NT2/D1 (cell line): ENCODE results near the gene CD47.

Source experiments
- DNase-seq: peaks from one replicate; pipeline ENCODE4 v3.0.0-alpha.2; 2011; ENCODE audit warnings: low read depth, low spot score
- H3K27me3 ChIP-seq: 2 replicates; pipeline ENCODE4 v1.6.0; 2011; ENCODE audit warnings: mild to moderate bottlenecking; ENCODE audit not compliant: insufficient read length, insufficient read depth
- H3K36me3 ChIP-seq: 2 replicates; pipeline ENCODE4 v1.6.1; 2011; ENCODE audit warnings: mild to moderate bottlenecking, low read length, mixed read lengths; ENCODE audit not compliant: insufficient read depth, insufficient read length
- H3K4me1 ChIP-seq: 2 replicates; pipeline ENCODE4 v1.5.1; 2011; ENCODE audit not compliant: insufficient read depth, insufficient read length
- H3K4me3 ChIP-seq: 2 replicates; pipeline ENCODE4 v1.5.1; 2011; ENCODE audit warnings: low read depth; ENCODE audit not compliant: insufficient read length
- H3K9ac ChIP-seq: 2 replicates; pipeline ENCODE4 v1.6.0; 2011; ENCODE audit warnings: low read depth; ENCODE audit not compliant: insufficient read length
- H3K9me3 ChIP-seq: 2 replicates; pipeline ENCODE4 v1.5.1; 2011; ENCODE audit warnings: mild to moderate bottlenecking, low read length; ENCODE audit not compliant: insufficient read depth
- SUZ12 ChIP-seq: IDR thresholded peaks from 2 replicates; pipeline ENCODE4 v1.6.1; 2011; ENCODE audit not compliant: insufficient read length, insufficient read depth; ENCODE audit errors: extremely low read depth
- YY1 ChIP-seq: IDR thresholded peaks from 2 replicates; pipeline ENCODE4 v1.6.1; 2011; ENCODE audit not compliant: insufficient read length, insufficient read depth
- ZNF274 ChIP-seq: IDR thresholded peaks from 2 replicates; pipeline ENCODE4 v1.6.1; 2011; ENCODE audit warnings: mild to moderate bottlenecking, low read depth, low read length

Gene CD47

DNA sequence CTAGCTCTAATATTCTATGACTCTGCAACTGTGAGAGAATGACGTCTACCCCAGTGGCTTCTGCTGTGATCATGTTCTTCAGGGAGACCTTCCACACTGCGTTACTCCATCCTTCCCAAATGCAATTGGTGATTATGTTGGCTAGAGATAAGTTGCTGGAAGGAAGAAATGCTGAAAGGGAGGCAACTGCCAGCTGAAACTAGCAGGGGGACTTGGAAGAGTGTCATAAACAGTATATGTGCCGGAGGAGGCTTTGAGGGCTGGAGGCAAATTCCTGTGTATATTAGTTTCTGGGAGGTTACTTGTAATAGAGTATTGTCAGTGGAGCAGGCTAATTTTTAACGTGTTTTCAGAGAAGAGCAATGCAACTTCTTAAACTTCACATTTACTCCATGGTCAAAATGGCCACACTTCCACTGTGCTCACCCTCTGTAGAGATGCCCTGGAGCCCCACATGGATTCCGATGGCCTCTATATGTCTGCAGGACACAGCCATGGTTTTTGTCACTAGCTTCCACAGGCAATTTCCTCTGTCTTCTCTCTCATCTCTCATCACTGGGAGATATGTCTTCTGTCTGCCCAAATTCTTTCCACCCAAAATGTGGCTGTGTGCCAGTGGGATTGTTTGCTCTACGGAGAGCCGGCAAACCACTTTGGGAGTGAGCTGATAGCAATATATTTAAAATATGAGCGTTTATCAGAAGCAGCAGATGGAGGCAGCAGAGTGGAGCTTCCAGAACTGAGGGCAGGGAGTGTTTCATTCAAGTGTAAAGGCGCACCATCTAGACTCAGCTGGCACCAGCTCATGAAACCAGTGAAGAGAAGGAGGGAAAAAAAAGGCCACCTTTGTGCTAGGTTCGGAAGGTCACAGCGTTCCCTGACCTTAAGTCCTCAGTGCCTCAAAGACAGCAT, 13.3 kb upstream of the CD47 start:
- TF ChIP-seq SUZ12, result no peak
- no peak for TF ChIP-seq ZNF274
- H3K9me3 ChIP-seq, result no peaks in the 10 kb centered on the region
- DNase-seq, result no peak

DNA sequence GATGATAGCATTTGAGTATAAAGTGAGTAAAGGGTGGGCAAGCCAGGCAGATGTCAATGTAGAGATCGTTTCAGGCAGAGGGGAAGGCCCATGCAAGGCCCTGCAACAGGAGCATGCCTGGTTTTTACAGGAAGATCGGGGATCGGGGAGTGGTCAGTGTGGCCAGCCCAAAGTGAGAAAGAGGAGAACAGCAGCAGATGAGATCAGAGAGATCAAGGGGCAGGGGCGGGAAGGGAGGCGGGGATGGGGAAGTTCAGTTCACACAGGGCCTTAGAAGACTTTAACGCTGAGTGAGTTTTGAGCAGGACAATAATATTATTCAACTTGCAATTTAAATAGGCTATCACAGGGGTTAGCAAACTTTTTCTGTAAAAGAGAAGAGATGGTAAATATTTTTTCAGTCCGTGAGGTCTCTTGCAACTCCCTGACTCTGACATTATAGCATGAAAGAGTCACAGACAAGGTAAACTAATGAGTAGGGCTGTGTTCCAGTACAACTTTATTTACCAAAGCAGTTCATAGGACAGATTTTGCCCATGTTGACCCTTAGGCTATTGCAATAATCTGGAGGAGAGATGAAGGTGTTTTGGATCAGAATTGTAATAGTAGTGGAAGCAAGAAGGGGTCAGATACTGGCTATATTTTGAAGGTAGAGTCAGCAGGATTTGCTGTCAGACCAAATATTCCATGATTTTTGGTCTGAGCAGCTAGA, 12.4 kb upstream of the CD47 start:
- TF ChIP-seq SUZ12 (no peak), ZNF274 (no peak), YY1 (no peak)
- no peaks in the 10 kb centered on the region for H3K4me1 ChIP-seq
- no peaks in the 10 kb centered on the region for H3K36me3 ChIP-seq
- H3K9ac ChIP-seq, result no peak overlapping the region
- no peak for DNase-seq
- H3K27me3 ChIP-seq, result no peaks in the 10 kb centered on the region
- no peak overlapping the region for H3K4me3 ChIP-seq
- H3K9me3 ChIP-seq, result no peaks in the 10 kb centered on the region

More for the DNA sequence above, 13.3 kb upstream of the CD47 start:
- Histone ChIP-seq H3K4me1 (no peaks in the 10 kb centered on the region), H3K36me3 (no peaks in the 10 kb centered on the region), H3K4me3 (no peak overlapping the region), H3K27me3 (no peaks in the 10 kb centered on the region), H3K9ac (no peak overlapping the region)

DNA sequence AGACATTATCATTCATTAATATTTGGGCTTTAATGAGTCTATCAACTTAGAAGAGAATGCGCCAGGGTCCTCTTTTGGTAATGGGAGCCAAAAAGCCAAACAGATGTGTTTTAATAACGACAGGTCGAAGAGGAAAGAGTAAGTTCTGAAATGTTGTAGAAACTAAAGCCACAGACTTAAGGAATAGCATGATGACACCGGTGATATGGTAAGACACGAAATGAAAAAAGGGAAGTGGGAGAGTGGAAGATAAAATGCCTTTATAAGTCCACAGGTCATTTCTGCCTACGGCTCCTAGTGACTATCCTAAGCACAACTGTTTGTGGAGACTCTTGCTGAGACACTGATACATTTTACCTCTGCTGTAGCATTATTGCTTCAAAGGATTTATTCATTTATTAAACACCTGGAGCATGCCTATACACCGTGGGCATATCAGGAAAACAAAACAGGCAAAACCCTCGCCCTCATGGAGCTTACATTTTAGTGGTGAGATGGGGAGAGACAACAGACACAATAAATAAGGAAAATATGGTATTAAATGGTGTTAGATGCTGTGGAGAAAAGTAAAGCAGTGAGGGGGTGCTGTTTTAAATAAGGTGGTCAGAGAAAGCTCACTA, 11.7 kb upstream of the CD47 start:
- Histone ChIP-seq H3K9ac (no peak overlapping the region), H3K4me1 (no peaks in the 10 kb centered on the region), H3K27me3 (no peaks in the 10 kb centered on the region), H3K9me3 (no peaks in the 10 kb centered on the region), H3K36me3 (no peaks in the 10 kb centered on the region), H3K4me3 (no peak overlapping the region)
- TF ChIP-seq YY1 (no peak), ZNF274 (no peak), SUZ12 (no peak)
- DNase-seq, result no peak

DNA sequence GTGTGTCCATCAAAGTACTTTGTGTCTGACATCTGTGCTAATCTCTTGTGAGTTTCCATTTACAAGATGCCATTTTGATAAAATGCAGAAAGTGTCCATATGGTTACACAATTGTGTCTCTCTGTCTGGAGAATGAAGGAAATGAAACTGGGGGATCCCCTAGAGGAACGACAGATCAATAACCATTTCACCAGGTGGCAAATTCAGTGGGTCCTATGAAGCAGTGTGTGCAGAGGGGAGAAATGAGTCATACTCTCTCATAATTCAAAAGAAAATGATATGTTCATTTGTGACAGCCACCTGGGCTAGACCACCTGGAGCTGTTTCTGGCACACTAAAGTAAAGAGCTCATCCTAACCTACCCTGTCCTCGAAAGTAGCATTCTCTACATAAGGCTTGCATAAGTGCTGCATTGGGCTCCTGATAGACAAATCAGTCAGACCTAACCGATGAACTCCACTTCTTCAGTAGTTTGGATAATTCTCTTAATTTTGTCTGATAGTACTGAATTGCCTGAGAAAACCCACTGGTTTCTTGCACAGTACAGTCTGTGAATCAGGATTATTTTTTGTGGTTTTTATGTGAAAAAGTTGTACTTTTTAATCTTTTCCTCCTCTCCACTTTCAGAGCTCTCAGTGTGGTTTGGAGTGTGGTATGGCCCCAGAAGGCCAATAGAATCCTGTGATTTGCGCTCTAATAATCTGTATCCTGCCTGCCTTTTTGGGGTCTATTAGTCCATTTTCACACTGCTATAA, 10.3 kb upstream of the CD47 start:
- H3K9me3 ChIP-seq, result no peaks in the 10 kb centered on the region
- H3K27me3 ChIP-seq, result no peaks in the 10 kb centered on the region
- TF ChIP-seq YY1 (no peak), ZNF274 (no peak), SUZ12 (no peak)
- DNase-seq, result no peak
- H3K4me1 ChIP-seq, result no peaks in the 10 kb centered on the region
- no peak overlapping the region for H3K9ac ChIP-seq
- no peaks in the 10 kb centered on the region for H3K36me3 ChIP-seq
- no peak overlapping the region for H3K4me3 ChIP-seq

DNA sequence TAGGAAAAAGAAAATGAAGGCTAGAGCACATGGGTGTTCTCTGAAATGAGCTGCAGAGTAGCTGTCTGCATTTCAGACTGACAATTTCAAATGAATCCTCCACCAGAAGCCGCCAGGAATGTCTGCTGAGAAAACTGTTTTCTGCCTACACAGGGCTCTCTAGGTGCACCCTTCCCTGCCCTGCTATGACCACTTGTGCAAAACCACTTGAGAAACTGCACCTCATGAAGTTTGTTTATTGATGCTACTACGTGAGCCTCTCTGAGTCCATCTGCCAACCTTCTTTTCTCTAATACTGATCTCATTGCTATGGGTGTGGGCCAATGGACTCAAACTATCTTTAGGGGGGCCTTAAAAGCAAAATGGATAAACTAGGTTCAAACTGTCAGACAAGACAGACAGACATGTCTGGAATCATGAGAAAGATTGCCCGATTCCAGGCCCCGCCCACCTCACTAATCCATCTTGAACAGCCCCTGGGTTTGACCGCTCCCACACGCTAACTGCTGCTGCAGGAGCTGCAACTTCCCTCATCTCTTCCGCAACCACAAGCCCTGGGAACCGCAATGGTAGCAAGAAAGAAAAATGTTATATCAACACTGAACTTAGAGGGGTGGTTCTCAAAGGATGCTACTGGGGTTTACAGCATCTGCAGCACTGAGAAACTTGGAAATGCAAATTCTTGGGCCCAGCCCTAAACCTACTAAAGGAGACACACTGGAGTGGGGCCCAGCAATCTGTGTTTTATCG, 9.0 kb upstream of the CD47 start:
- TF ChIP-seq YY1, result no peak
- no peak for TF ChIP-seq ZNF274
- TF ChIP-seq SUZ12, result no peak
- Histone ChIP-seq H3K9ac (no peak overlapping the region), H3K36me3 (no peaks in the 10 kb centered on the region), H3K4me3 (no peak overlapping the region), H3K27me3 (no peaks in the 10 kb centered on the region), H3K4me1 (no peaks in the 10 kb centered on the region), H3K9me3 (no peaks in the 10 kb centered on the region)
- DNase-seq, result no peak

DNA sequence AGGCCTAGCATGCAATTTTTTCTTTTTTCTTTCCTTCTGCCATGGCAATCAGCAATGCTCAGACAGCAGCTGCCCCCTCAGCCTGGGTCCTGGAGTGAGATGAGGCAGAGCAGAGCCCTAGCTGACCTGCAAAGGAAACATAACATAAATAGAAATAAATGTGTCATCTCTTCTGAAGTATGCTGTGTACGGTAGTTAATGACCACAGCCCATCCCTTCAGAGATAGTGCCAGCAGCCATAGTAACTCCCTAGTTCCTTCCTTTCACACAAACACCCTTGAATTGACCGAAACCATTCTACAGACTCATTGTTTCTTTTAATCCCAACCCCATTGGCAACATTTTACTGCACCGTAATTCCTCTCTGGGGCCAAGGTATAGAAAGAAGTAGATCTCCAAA, 8.4 kb upstream of the CD47 start:
- Histone ChIP-seq H3K36me3 (no peaks in the 10 kb centered on the region), H3K4me3 (no peak overlapping the region), H3K27me3 (no peaks in the 10 kb centered on the region), H3K9me3 (no peaks in the 10 kb centered on the region), H3K9ac (no peak overlapping the region), H3K4me1 (no peaks in the 10 kb centered on the region)
- DNase-seq, result no peak
- TF ChIP-seq SUZ12 (no peak), YY1 (no peak), ZNF274 (no peak)
